SK-N-SH (cell line): ENCODE measurements around the gene LRRC75A. TPM values are rescaled to one million over a fixed set of nuclear protein-coding genes. Genes with fewer than 3 reads are reported as not detected.

ENCODE experiments used
- CTCF ChIA-PET: fragments of 300-600, 350-600 bp; formaldehyde crosslinking; extraction: SDS; loops from one replicate; lab custom pipeline; 2021; lab: Yijun Ruan, JAX
- POLR2A ChIA-PET: fragments of 350-600 bp; sonication (Branson Sonifier 250); formaldehyde crosslinking; extraction: SDS; loops from one replicate; lab custom pipeline; 2020; ENCODE audit warnings: antibody characterized with exemption, inconsistent platforms; lab: Yijun Ruan, JAX
- DNase-seq: peaks from one replicate; pipeline ENCODE4 v3.0.0; 2012
- H2AFZ ChIP-seq: fragments of 200-600 bp; sonication (generic); 2 replicates; pipeline ENCODE4 v1.8.1; 2016; ENCODE audit warnings: antibody characterized with exemption, mild to moderate bottlenecking, low read depth
- H3F3A ChIP-seq: fragments of 200-600 bp; sonication (generic); replicated peaks from 2 replicates; pipeline ENCODE3; 2016; ENCODE audit warnings: antibody characterized with exemption, mild to moderate bottlenecking; ENCODE audit not compliant: insufficient read depth
- H3K27ac ChIP-seq, 2 experiments: fragments of 200-500 bp in 1 of 2; fragments of 200-600 bp in 1 of 2; sonication (Bioruptor generic) in 1 of 2; sonication (generic), shearing (Covaris generic) in 1 of 2; 2 replicates each; pipeline versions ENCODE4 v1.5.1 to v1.6.1; 2014 to 2016; ENCODE audit warnings: low read depth in 2 of 2, inconsistent platforms in 1 of 2, low read length in 1 of 2, mild to moderate bottlenecking in 1 of 2, mixed read lengths in 1 of 2
- H3K27me3 ChIP-seq: fragments of 200-600 bp; sonication (generic), shearing (Covaris generic); 2 replicates; pipeline ENCODE4 v1.6.1; 2016; ENCODE audit warnings: mixed run types; ENCODE audit not compliant: insufficient read depth
- H3K36me3 ChIP-seq, 2 experiments: fragments of 200-500 bp in 1 of 2; fragments of 200-600 bp in 1 of 2; sonication (Bioruptor generic) in 1 of 2; sonication (generic) in 1 of 2; replicated peaks in 1 of 2; 2 replicates each; pipeline versions ENCODE3 to v1.5.1; 2014 to 2016; ENCODE audit warnings: low read length in 1 of 2, mild to moderate bottlenecking in 1 of 2; ENCODE audit not compliant: insufficient read depth in 2 of 2, control insufficient read depth in 1 of 2
- H3K4me1 ChIP-seq, 2 experiments: fragments of 200-500 bp in 1 of 2; fragments of 200-600 bp in 1 of 2; sonication (Bioruptor generic) in 1 of 2; sonication (generic), shearing (Covaris generic) in 1 of 2; 2 replicates each; pipeline versions ENCODE4 v1.5.1 to v1.6.1; 2014 to 2016; ENCODE audit warnings: low read depth in 1 of 2, low read length in 1 of 2, mixed run types in 1 of 2; ENCODE audit not compliant: insufficient read depth in 2 of 2, control insufficient read depth in 1 of 2
- H3K4me2 ChIP-seq: fragments of 200-600 bp; sonication (generic), shearing (Covaris generic); 2 replicates; pipeline ENCODE4 v1.6.1; 2017; ENCODE audit warnings: mixed run types
- H3K4me3 ChIP-seq, 2 experiments: fragments of 200-500 bp in 1 of 2; fragments of 200-600 bp in 1 of 2; sonication (Bioruptor generic) in 1 of 2; sonication (generic), shearing (Covaris generic) in 1 of 2; 2 replicates each; pipeline versions ENCODE4 v1.5.1 to v1.8.1; 2014 to 2016; ENCODE audit warnings: low read depth in 2 of 2, inconsistent platforms in 1 of 2, low read length in 1 of 2, mild to moderate bottlenecking in 1 of 2, mixed read lengths in 1 of 2, moderate library complexity in 1 of 2
- H3K79me2 ChIP-seq: fragments of 200-600 bp; sonication (generic); 2 replicates; pipeline ENCODE4 v1.8.1; 2017; ENCODE audit warnings: mild to moderate bottlenecking; ENCODE audit not compliant: insufficient read depth
- H3K9ac ChIP-seq: fragments of 200-600 bp; sonication (generic); 2 replicates; pipeline ENCODE4 v1.6.1; 2017; ENCODE audit warnings: mixed run types
- H3K9me2 ChIP-seq: fragments of 200-600 bp; sonication (generic); 2 replicates; pipeline ENCODE4 v1.6.1; 2017; ENCODE audit warnings: mixed run types
- H3K9me3 ChIP-seq: fragments of 200-600 bp; sonication (generic); 2 replicates; pipeline ENCODE4 v1.6.1; 2017; ENCODE audit warnings: mixed run types, mild to moderate bottlenecking, moderate library complexity
- H4K20me1 ChIP-seq: fragments of 200-600 bp; sonication (generic); 2 replicates; pipeline ENCODE4 v1.6.1; 2017; ENCODE audit warnings: mild to moderate bottlenecking, mixed run types; ENCODE audit not compliant: insufficient read depth
- FOSL2 ChIP-seq: IDR thresholded peaks from 2 replicates; pipeline ENCODE4 v1.4.0; 2012; ENCODE audit warnings: low read depth, mild to moderate bottlenecking, moderate library complexity, borderline replicate concordance
- MEF2A ChIP-seq: IDR thresholded peaks from 2 replicates; pipeline ENCODE4 v1.4.0; 2012; ENCODE audit warnings: low read depth, borderline replicate concordance
- MXI1 ChIP-seq: IDR thresholded peaks from 2 replicates; pipeline ENCODE4 v1.6.1; 2012; ENCODE audit warnings: mild to moderate bottlenecking, low read depth, low read length, improper control_type of control experiment
- NFIC ChIP-seq: IDR thresholded peaks from 2 replicates; pipeline ENCODE4 v1.4.0; 2012; ENCODE audit warnings: borderline replicate concordance
- PBX3 ChIP-seq: IDR thresholded peaks from 2 replicates; pipeline ENCODE4; 2012
- RCOR1 ChIP-seq: fragments of 150-350 bp; IDR thresholded peaks from 2 replicates; pipeline ENCODE4 v1.6.1; 2017; ENCODE audit warnings: antibody characterized with exemption, low read length
- RXRA ChIP-seq: IDR thresholded peaks from 2 replicates; pipeline ENCODE4 v1.4.0; 2012; ENCODE audit warnings: low read depth, mild to moderate bottlenecking, borderline replicate concordance
- YY1 ChIP-seq: IDR thresholded peaks from 2 replicates; pipeline ENCODE4 v1.4.0; 2012; ENCODE audit warnings: low read depth, mild to moderate bottlenecking
- WGBS: methylation state at CpG from one replicate; pipeline ENCODE4 v1.1.6; 2017; ENCODE audit warnings: low lambda C conversion rate; 5-methylcytosine and 5-hydroxymethylcytosine counted together
- polyA plus RNA-seq, 3 experiments: library from polyadenylated mRNA; depleted of rRNA; stranded (reverse); fragments of >200 nt; gene quantifications; 2 replicates each; pipeline ENCODE4 v1.2.3, GENCODE V29; 2012
- TF ChIP-seq, protein P1 (sequence below): IDR thresholded peaks from 2 replicates; pipeline ENCODE4 v1.6.1; 2012; ENCODE audit warnings: mild to moderate bottlenecking, low read depth, low read length, moderate library complexity

The LRRC75A gene
- polyA plus RNA-seq, 1 of the 3 experiments (the other 2 are of a cell fraction), result 1.2 TPM

DNA sequence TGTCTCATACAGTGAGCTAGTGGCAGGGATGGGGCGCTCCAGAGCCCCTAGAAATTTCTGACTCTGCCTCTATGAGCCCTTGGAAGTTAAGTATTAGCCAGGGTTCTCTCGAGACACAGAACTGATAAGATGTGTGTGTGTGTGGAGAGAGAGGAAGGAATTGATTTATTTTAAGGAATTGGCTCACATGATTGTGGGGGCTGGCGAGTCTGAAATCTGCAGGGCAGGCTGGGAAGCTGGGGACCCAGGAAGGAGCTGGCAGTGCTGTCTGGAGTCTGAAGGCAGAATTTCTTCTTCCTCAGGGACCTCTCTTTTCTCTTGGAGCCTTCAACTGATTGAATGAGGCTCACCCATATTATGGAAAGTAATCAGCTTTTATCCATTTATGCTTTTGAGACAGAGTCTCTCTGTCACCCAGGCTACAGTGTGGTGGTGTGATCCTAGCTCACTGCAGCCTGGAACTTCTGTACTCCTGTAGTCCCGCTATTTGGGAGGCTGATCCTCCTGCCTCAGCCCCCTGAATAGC lies 16.8 kb downstream of the LRRC75A start:
- ChIA-PET CTCF (interaction anchor here (0.8 to 2.5 kb wide), 3 partner anchors 13 to 46 kb away, joined by 3 to 18 read pairs (median 3); no protein-coding TSS in a partner anchor), POLR2A (interaction anchor here (0.9 to 2.8 kb wide), 2 partner anchors 12 to 36 kb away, joined by 3 to 8 read pairs; no protein-coding TSS in a partner anchor)
- H3K27ac ChIP-seq, result no peak overlapping the region
- no peaks in the 10 kb centered on the region for H4K20me1 ChIP-seq
- no peaks in the 10 kb centered on the region for H3K9me2 ChIP-seq
- no peaks in the 10 kb centered on the region for H3K36me3 ChIP-seq
- H2AFZ ChIP-seq, result no peak overlapping the region
- TF ChIP-seq RXRA (no peak), RCOR1 (no peak), FOSL2 (no peak), MXI1 (no peak)
- 85% methylated on average over 4 of the region's 4 CpGs for WGBS
- no peak overlapping the region for H3K4me3 ChIP-seq
- H3F3A ChIP-seq, result no peaks in the 10 kb centered on the region
- H3K27me3 ChIP-seq, result no peaks in the 10 kb centered on the region
- H3K79me2 ChIP-seq, result no peaks in the 10 kb centered on the region
- H3K9me3 ChIP-seq, result no peaks in the 10 kb centered on the region
- no peak overlapping the region for H3K9ac ChIP-seq
- no peak for DNase-seq
- no peak overlapping the region for H3K4me2 ChIP-seq
- peaks cover 7 to 34% of the 10 kb centered on the region in 2 experiments for H3K4me1 ChIP-seq

DNA sequence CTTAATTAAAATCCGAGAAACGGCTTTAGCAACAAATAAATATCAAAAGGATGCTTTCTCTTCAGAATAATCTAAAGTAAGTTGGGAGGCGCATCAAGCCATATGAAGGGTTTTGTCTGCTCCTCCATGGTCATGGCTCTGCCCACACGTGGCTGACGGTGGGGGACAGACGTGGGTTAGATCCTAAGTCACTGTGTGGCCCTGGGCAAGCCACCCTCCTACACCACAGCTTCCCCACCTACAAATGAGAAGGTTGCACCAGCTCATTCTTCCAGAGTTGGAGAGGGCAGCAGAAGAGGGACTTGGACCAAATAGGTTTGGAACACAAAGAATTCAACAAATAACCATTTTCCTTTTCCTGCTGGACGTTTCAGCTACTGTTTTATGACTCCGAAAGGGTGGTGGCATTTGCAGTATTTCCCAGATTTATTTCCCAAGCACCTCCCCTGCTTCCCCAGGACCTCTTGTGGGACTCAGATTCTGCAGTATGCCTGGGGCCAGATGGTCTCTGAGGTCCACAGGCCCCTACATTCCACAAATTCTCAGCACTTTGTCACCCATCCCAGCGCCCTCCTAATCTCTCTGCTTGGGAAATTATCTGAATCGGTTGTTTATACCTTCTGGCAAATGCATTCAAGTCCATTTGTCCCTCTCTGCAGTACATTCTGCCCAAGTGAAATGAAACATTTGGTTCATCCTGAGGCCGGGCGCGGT lies 17.8 kb downstream of the LRRC75A start:
- DNase-seq, result no peak
- Histone ChIP-seq H3K79me2 (no peaks in the 10 kb centered on the region), H2AFZ (no peak overlapping the region), H3K9me3 (no peaks in the 10 kb centered on the region), H3K27me3 (no peaks in the 10 kb centered on the region), H3K36me3 (no peaks in the 10 kb centered on the region), H3K9ac (no peak overlapping the region), H3K4me2 (no peak overlapping the region), H3K4me3 (no peak overlapping the region), H3K9me2 (no peaks in the 10 kb centered on the region), H3K4me1 (peaks cover 7 to 44% of the 10 kb centered on the region in 2 experiments), H3K27ac (no peak overlapping the region), H3F3A (no peaks in the 10 kb centered on the region), H4K20me1 (no peaks in the 10 kb centered on the region)
- 87% methylated on average over 13 of the region's 13 CpGs for WGBS
- ChIA-PET POLR2A (interaction anchor here (2.8 kb wide), 1 partner anchor 11 kb away, joined by 8 read pairs; no protein-coding TSS in a partner anchor), CTCF (interaction anchor here (2.5 kb wide), 1 partner anchor 47 kb away, joined by 18 read pairs; no protein-coding TSS in a partner anchor)
- TF ChIP-seq MEF2A (no peak), PBX3 (no peak), NFIC (no peak), YY1 (no peak)
- TF ChIP-seq, protein P1, sequence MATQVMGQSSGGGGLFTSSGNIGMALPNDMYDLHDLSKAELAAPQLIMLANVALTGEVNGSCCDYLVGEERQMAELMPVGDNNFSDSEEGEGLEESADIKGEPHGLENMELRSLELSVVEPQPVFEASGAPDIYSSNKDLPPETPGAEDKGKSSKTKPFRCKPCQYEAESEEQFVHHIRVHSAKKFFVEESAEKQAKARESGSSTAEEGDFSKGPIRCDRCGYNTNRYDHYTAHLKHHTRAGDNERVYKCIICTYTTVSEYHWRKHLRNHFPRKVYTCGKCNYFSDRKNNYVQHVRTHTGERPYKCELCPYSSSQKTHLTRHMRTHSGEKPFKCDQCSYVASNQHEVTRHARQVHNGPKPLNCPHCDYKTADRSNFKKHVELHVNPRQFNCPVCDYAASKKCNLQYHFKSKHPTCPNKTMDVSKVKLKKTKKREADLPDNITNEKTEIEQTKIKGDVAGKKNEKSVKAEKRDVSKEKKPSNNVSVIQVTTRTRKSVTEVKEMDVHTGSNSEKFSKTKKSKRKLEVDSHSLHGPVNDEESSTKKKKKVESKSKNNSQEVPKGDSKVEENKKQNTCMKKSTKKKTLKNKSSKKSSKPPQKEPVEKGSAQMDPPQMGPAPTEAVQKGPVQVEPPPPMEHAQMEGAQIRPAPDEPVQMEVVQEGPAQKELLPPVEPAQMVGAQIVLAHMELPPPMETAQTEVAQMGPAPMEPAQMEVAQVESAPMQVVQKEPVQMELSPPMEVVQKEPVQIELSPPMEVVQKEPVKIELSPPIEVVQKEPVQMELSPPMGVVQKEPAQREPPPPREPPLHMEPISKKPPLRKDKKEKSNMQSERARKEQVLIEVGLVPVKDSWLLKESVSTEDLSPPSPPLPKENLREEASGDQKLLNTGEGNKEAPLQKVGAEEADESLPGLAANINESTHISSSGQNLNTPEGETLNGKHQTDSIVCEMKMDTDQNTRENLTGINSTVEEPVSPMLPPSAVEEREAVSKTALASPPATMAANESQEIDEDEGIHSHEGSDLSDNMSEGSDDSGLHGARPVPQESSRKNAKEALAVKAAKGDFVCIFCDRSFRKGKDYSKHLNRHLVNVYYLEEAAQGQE, result no peak
